Forelimb muscle (tissue), 1 donor: ENCODE data around the gene C1orf35. TPM values are rescaled to one million over a fixed set of nuclear protein-coding genes. Genes with fewer than 3 reads are reported as not detected.

Experiments used
- DNase-seq: peaks from one replicate; pipeline ENCODE4 v3.0.0-alpha.2; 2013; ENCODE audit warnings: low read depth
- polyA plus RNA-seq: library from polyadenylated mRNA; unstranded; fragments of 120-200 nt; gene quantifications from one replicate; pipeline ENCODE4 v1.2.1, GENCODE V29; 2013; ENCODE audit not compliant: insufficient read length

Gene C1orf35
- polyA plus RNA-seq, 1 donor = 11.8 TPM

- no peak for DNase-seq
Observed at GRCh38 chr1:228079601-228080263, 23.4 kb downstream of the C1orf35 start.

- no peak for DNase-seq
Observed at GRCh38 chr1:228079013-228079412, 24.1 kb downstream of the C1orf35 start.

GRCh38 chr1:228077565-228078330 lies 25.4 kb downstream of the C1orf35 start:
- no peak for DNase-seq

- DNase-seq = no peak
Observed at GRCh38 chr1:228076796-228077430, 26.2 kb downstream of the C1orf35 start.

- no peak for DNase-seq
Observed at GRCh38 chr1:228075801-228076271, 27.3 kb downstream of the C1orf35 start.

- no peak for DNase-seq
Observed at GRCh38 chr1:228074954-228075730, 28.0 kb downstream of the C1orf35 start.

GRCh38 chr1:228073857-228074545 lies 29.1 kb downstream of the C1orf35 start:
- DNase-seq = no peak

GRCh38 chr1:228073061-228073856 lies 29.9 kb downstream of the C1orf35 start:
- DNase-seq = no peak

GRCh38 chr1:228072658-228073043 lies 30.5 kb downstream of the C1orf35 start:
- DNase-seq = no peak

- no peak for DNase-seq
Observed at GRCh38 chr1:228071839-228072657, 31.1 kb downstream of the C1orf35 start.

- DNase-seq = no peak
Observed at GRCh38 chr1:228070851-228071250, 32.3 kb downstream of the C1orf35 start.

GRCh38 chr1:228070173-228070572 lies 33.0 kb downstream of the C1orf35 start:
- DNase-seq = no peak

GRCh38 chr1:228068359-228068758 lies 34.8 kb downstream of the C1orf35 start:
- DNase-seq = no peak

GRCh38 chr1:228066891-228067654 lies 36.1 kb downstream of the C1orf35 start:
- no peak for DNase-seq

- DNase-seq = no peak
Observed at GRCh38 chr1:228066416-228066815, 36.7 kb downstream of the C1orf35 start.

- DNase-seq = no peak
Observed at GRCh38 chr1:228065543-228066347, 37.4 kb downstream of the C1orf35 start.

- DNase-seq = no peak
Observed at GRCh38 chr1:228064741-228065542, 38.2 kb downstream of the C1orf35 start.
